Ascending aorta (tissue), 2 donors: ENCODE results near the gene CHN2. TPM values are rescaled to one million over a fixed set of nuclear protein-coding genes. Genes with fewer than 3 reads are reported as not detected.
A peak's percentile ranks its signal among the peaks of the same experiment; 100 is the strongest.

Experiments
- DNase-seq, 2 donors: peaks; one replicate each; pipeline ENCODE4 v3.0.0-alpha.2; 2019; ENCODE audit warnings: low spot score in 2 of 2
- H3K27ac ChIP-seq, 2 donors: fragments of 200-600 bp; sonication (generic); one replicate each; pipeline ENCODE4 v1.5.1; 2016 to 2017; ENCODE audit warnings: mild to moderate bottlenecking in 1 of 2
- H3K27me3 ChIP-seq: fragments of 200-600 bp; sonication (generic); one replicate; pipeline ENCODE4 v1.5.1; 2017
- H3K36me3 ChIP-seq, 2 donors: fragments of 200-600 bp; sonication (generic); one replicate each; pipeline ENCODE4 v1.5.1; 2016
- H3K4me1 ChIP-seq, 2 donors: fragments of 200-600 bp; sonication (generic); one replicate each; pipeline ENCODE4 v1.5.1; 2016 to 2017; ENCODE audit warnings: mild to moderate bottlenecking in 1 of 2
- H3K4me3 ChIP-seq, 2 donors: fragments of 200-600 bp; sonication (generic); one replicate each; pipeline ENCODE4 v1.5.1; 2016 to 2017; ENCODE audit warnings: mild to moderate bottlenecking in 1 of 2
- H3K9me3 ChIP-seq, 2 donors: fragments of 200-600 bp; sonication (generic); one replicate each; pipeline ENCODE4 v1.5.1; 2016
- intact Hi-C: fragments of 100-400 bp; cut with DNase I; formaldehyde crosslinking; loops from one replicate; pipeline ENCODE4 v1.15.1; 2023
- total RNA-seq: library from RNA; depleted of rRNA; stranded (reverse); fragments of >200 nt; gene quantifications from one replicate; pipeline ENCODE4 v1.1.0, GENCODE V29; 2016
- TF ChIP-seq, protein P1 (sequence below), 3 experiments: fragments of 200-600 bp in 2 of 3; fragments of 450-650 bp in 1 of 3; sonication (generic) in 2 of 3; IDR thresholded peaks; one replicate each; pipeline ENCODE4 v1.5.1; 2016 to 2019; ENCODE audit warnings: antibody characterized with exemption in 3 of 3, mild to moderate bottlenecking in 1 of 3, moderate library complexity in 1 of 3

CHN2 gene
- total RNA-seq = 8.7 TPM

DNA sequence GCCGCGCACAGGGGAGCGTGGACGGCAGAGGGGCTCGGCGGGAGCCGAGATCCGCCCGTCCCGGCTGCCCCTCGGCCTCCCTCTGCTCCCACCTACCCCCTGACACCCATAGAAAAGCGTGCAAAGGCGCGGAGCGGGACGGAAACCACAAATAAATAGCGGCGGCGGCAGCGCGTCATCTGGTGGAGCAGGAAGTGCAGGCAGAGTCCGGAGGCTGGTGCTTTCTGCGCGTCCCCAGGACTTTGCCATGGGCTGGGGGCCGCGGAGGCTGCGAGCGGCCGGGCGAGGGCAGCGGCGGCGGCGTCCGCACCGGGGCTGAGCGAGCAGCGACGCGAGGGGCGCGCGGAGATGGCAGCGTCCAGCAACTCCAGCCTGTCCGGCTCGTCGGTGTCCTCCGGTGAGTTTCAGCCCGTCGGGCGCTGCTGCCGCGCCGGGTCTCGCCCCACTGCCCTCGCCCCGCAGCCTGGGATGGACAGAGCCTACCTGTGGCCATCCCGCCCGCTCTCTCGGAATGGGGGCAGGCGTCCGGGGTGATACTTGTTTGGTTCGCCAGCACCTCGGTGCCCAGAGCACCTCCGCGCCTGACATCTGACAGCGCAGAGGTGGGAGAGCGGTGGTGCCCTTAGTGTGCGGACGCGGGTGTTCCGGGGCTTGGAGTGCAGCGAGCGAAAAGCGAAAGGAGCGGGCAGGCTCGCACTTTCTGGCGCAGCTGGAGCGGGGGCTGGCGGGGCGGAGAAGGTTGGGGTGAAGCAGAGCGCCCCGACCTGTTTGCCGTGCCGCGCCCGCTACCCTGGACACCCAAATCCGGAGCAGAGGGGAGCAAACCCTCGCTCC lies at the start of gene CHN2:
CHN2 (plus strand) TSS at position 182 of the 834 bp plus-strand sequence.
- H3K4me1 ChIP-seq = no peaks in the 10 kb centered on the region
- no peaks in the 10 kb centered on the region for H3K9me3 ChIP-seq
- H3K36me3 ChIP-seq = no peaks in the 10 kb centered on the region
- DNase-seq = peak in 1 of 2 donors; percentile 76
- peak within 1 kb of the TSS; percentile 73 to 85 for H3K4me3 ChIP-seq
- TF ChIP-seq, protein P1, sequence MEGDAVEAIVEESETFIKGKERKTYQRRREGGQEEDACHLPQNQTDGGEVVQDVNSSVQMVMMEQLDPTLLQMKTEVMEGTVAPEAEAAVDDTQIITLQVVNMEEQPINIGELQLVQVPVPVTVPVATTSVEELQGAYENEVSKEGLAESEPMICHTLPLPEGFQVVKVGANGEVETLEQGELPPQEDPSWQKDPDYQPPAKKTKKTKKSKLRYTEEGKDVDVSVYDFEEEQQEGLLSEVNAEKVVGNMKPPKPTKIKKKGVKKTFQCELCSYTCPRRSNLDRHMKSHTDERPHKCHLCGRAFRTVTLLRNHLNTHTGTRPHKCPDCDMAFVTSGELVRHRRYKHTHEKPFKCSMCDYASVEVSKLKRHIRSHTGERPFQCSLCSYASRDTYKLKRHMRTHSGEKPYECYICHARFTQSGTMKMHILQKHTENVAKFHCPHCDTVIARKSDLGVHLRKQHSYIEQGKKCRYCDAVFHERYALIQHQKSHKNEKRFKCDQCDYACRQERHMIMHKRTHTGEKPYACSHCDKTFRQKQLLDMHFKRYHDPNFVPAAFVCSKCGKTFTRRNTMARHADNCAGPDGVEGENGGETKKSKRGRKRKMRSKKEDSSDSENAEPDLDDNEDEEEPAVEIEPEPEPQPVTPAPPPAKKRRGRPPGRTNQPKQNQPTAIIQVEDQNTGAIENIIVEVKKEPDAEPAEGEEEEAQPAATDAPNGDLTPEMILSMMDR (IDR thresholded peaks at IDR 0.05) = no peak
- no peak within 1 kb of the TSS for H3K27ac ChIP-seq
- H3K27me3 ChIP-seq = no peaks in the 10 kb centered on the region
- intact Hi-C loops = no loop called here

DNA sequence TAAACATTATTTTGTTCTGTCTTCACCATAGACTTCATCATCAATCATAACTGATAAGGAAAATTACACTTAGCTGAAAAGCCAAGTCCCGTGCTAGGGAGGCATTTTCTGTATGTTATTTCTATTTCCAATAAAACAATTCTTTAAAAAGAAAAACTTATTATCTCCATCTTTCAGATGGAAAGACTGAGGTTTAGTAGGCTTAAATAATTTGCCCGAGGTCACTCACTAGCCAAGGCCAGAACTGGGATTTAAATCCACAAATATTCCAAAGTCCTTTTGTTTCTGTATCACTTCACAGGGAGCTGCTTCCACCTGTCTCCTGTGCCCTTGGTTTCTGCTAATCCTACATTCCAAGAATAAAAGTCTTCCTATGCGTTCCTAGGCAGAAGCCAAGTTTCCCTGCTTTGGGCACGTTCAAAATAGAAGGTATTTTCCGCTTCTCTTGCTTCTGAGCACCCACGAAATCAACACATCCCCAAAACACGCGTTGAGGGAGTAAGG lies 49.0 kb upstream of the CHN2 start:
- Histone ChIP-seq H3K36me3 (no peaks in the 10 kb centered on the region), H3K27ac (no peak overlapping the region), H3K9me3 (no peaks in the 10 kb centered on the region), H3K27me3 (no peaks in the 10 kb centered on the region), H3K4me1 (no peaks in the 10 kb centered on the region), H3K4me3 (peak overlapping the region; percentile 36 to 51)
- DNase-seq = no peak
- TF ChIP-seq, protein P1 (IDR thresholded peaks at IDR 0.05) = no peak
- intact Hi-C loops = no loop called here

DNA sequence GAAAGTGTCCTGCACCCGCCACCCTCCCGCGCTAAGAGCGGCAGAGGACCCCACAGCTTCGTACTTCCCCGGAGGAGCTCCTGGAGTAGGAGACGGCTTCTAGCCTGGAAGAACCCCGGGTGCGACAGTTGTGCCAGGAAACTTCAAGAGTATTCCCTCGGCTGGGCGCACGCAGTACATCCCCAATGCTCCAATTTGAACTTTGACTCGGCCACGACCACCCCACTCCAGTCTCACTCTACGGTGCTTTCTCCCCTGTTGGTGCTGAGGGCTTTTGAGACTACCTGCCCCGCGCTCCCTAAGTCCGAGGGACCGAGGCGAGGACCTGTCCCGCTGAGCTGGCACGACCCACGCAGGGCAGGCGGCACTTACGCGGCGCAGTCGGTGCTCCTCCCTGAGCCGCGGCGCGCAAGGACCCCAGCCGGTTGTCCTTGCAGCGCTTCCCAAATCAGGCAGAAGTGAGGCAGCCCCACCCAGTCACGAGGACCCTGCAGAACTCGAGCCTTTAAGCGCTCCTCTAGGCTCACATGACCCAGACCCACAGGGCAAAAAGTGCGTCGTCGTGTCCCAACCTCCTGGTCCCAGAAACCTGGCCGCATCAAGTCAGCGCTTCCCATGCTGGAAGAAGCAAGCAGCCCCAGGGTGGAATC lies 48.4 kb upstream of the CHN2 start, which contains the start of gene CPVL:
CPVL (minus strand) TSS at position 481 of the 650 bp plus-strand sequence. CDS start 25,476 bp downstream, outside the sequence.
- DNase-seq = peak; percentile 24 to 81
- Histone ChIP-seq H3K4me3 (peak within 1 kb of the TSS; percentile 36 to 51), H3K27me3 (no peaks in the 10 kb centered on the region), H3K9me3 (no peaks in the 10 kb centered on the region), H3K36me3 (no peaks in the 10 kb centered on the region), H3K4me1 (no peaks in the 10 kb centered on the region), H3K27ac (peak within 1 kb of the TSS in 1 of 2 donors; percentile 26)
- intact Hi-C loops = no loop called here
- TF ChIP-seq, protein P1 (IDR thresholded peaks at IDR 0.05) = no peak

DNA sequence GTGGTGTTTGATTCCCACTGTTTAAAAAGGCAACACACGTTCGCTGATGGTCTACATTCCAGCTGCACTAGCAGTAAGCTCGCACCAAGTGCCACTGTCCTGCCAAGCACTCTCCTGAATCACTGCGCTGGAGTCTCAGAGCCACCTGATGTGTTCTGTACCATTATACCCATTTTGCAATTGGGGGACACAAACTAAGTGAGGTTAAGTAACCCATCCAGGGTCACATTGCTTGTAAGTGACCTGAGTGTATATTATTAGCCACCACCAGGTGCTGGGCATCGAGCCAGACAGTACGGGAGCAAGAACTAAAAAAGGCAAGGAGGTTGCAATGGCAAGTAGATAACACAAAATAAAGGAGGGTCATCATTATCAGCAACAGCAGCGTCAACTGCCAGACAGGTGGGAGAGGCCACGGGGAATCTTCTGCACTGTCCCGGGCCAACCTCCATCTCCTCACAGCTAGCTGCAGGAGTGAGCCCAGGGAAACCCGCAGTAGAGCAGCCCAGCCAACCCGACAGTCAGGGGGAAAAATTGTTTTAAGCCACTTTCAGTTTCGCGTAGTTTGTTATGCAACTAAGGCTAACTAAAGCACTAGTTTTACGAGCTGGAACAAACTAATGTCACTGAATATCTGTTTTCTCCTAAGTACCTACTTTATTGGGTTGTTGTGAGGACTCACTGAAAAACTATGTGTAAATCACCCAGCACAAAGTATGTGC lies 47.5 kb upstream of the CHN2 start:
- H3K36me3 ChIP-seq = no peaks in the 10 kb centered on the region
- no peaks in the 10 kb centered on the region for H3K27me3 ChIP-seq
- intact Hi-C loops = no loop called here
- no peaks in the 10 kb centered on the region for H3K4me1 ChIP-seq
- no peaks in the 10 kb centered on the region for H3K9me3 ChIP-seq
- TF ChIP-seq, protein P1 (IDR thresholded peaks at IDR 0.05) = no peak
- H3K4me3 ChIP-seq = peak overlapping the region; percentile 36 to 51
- H3K27ac ChIP-seq = no peak overlapping the region
- no peak for DNase-seq

DNA sequence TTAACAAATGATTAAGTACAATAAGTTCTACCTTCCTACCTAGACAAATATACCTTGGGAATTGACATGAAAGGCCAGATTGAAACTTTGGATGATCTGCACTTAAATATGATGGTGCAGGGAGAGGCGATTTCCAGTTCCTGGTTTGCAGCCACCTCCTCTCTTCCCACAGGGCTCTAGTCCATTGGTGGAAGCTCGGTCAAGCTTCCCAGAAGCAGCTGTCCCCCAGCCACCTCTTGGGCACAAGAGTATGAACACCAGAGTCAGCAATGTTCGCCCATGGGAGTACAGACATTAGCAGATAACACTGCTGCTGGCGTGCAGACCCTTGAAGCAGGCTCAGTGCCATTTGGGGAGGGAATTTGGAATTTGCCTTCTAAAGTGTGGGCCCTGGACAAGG lies 46.8 kb upstream of the CHN2 start:
- intact Hi-C loops = no loop called here
- H3K27ac ChIP-seq = no peak overlapping the region
- DNase-seq = no peak
- H3K36me3 ChIP-seq = no peaks in the 10 kb centered on the region
- no peaks in the 10 kb centered on the region for H3K9me3 ChIP-seq
- H3K27me3 ChIP-seq = no peaks in the 10 kb centered on the region
- TF ChIP-seq, protein P1 (IDR thresholded peaks at IDR 0.05) = no peak
- no peak overlapping the region for H3K4me3 ChIP-seq
- H3K4me1 ChIP-seq = no peaks in the 10 kb centered on the region
